ENCODE measurements around the gene TMEM203.
A peak's percentile ranks its signal among the peaks of the same experiment; 100 is the strongest.

TMEM203 gene

DNA sequence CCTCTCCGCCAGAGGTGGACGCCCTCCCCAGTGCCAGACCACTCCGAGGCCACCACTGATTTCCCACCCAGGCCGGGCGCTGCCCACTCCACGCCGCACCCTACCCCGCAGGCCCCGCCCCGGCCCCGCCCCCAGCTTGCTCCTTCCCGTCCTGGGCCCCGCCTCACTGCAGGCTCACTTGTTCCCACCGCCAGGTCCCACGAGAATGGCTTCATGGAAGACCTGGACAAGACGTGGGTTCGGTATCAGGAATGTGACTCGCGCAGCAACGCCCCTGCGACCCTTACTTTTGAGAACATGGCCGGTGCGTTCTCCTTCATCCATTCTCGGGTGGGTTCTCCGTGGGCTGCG is 42.1 kb downstream of the TMEM203 start:
- no peak for DNase-seq

DNA sequence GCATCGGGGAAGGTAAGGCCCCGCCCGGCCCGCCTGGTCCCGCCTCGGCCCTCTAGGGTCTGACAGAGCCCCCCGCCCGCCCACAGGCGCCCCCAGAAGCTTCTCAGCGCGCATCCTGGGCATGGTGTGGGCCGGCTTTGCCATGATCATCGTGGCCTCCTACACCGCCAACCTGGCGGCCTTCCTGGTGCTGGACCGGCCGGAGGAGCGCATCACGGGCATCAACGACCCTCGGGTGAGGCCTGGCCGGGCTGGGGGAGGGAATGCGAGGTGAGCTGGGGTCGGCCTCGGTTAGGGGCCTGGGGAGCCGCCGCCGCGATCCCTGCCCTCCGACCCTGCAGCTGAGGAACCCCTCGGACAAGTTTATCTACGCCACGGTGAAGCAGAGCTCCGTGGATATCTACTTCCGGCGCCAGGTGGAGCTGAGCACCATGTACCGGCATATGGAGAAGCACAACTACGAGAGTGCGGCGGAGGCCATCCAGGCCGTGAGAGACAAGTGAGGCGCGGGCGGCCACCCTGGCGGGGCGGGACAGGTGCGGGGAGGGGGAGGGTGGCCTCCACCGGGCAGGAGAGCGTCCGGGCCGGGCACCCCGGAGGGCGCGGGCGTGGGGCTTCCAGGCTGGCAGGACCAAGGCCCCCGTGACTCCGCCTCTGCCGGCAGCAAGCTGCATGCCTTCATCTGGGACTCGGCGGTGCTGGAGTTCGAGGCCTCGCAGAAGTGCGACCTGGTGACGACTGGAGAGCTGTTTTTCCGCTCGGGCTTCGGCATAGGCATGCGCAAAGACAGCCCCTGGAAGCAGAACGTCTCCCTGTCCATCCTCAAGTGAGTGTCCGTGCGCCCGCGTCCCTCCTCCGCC is 42.7 kb downstream of the TMEM203 start:
- no peak for DNase-seq

DNA sequence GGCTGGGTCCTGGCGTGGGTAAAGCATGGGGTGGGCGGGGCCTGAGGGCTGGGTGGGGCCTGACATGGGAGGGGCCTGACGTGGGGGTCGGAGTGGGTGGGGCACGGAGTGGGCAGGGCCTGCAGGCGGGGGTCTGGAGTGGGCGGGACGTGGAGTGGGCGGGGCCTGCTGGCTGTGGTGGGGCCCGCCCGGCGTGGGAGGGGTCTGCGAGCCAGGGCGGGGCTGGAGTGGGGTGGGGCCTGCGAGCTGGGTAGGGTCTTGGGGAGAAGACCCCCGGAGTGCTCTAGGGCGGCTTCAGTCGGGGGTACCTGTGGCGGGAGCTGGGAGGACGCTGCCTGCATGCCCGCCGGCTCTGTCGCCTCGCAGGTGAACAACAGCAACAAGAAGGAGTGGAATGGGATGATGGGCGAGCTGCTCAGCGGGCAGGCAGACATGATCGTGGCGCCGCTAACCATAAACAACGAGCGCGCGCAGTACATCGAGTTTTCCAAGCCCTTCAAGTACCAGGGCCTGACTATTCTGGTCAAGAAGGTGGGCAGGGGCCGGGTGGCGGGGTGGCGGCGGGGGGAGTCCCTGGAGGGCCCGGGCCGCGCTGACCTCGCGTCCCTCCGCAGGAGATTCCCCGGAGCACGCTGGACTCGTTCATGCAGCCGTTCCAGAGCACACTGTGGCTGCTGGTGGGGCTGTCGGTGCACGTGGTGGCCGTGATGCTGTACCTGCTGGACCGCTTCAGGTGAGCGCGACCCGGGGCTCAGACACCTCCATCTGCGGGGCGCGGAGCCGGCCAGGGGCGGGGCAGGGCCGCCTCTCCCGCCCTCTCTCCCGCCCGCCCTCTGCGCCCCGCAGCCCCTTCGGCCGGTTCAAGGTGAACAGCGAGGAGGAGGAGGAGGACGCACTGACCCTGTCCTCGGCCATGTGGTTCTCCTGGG is 43.6 kb downstream of the TMEM203 start:
- no peak for DNase-seq

DNA sequence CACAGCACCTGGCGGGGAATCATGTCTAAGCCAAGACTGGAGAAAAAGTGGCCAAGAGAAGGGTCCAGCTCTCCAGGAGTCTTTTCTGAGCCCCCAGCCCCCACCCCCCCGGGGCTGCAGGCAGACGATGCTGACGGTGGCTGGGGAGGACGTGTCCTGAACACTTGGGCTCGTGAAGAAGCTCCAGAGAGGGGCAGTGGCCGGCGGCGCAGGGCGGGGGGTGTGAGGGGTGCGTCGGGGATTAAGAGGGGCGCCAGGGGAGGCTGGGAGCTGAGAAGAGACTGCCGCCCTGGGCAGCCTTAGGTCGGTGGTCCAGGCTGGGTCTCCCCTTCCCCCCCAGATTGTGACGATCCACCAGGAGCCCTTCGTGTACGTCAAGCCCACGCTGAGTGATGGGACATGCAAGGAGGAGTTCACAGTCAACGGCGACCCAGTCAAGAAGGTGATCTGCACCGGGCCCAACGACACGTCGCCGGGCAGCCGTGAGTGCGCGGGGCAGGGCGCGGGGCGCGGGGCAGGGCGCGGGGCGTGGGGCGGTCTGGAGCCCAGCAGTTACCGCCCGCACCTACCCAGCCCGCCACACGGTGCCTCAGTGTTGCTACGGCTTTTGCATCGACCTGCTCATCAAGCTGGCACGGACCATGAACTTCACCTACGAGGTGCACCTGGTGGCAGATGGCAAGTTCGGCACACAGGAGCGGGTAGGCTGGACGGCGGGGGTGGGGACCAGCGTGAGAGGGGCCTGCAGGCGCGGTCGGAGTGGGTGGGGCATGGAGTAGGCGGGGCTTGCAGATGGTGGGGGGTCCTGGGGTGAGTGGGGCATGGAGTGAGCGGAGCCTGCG is 44.5 kb downstream of the TMEM203 start:
- peak; percentile 35 for DNase-seq

DNA sequence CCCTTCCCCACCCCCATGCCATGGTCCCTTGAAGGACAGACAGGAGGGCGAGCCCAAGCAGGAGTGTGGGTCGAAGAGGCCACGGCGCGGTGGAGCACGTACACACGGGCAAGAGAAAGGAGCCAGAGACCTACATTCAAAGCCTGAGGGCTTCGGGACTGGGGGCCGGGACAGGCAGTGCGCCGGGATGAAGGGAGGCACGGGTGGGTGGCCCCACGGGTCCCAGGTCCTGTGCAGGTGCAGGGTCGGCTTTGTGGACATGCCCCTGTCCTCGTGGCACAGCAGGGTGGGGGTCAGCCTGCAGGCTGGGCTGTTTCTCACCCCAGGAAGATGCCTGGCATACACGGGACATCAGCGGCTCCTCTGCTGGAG is 45.4 kb downstream of the TMEM203 start:
- no peak for DNase-seq

DNA sequence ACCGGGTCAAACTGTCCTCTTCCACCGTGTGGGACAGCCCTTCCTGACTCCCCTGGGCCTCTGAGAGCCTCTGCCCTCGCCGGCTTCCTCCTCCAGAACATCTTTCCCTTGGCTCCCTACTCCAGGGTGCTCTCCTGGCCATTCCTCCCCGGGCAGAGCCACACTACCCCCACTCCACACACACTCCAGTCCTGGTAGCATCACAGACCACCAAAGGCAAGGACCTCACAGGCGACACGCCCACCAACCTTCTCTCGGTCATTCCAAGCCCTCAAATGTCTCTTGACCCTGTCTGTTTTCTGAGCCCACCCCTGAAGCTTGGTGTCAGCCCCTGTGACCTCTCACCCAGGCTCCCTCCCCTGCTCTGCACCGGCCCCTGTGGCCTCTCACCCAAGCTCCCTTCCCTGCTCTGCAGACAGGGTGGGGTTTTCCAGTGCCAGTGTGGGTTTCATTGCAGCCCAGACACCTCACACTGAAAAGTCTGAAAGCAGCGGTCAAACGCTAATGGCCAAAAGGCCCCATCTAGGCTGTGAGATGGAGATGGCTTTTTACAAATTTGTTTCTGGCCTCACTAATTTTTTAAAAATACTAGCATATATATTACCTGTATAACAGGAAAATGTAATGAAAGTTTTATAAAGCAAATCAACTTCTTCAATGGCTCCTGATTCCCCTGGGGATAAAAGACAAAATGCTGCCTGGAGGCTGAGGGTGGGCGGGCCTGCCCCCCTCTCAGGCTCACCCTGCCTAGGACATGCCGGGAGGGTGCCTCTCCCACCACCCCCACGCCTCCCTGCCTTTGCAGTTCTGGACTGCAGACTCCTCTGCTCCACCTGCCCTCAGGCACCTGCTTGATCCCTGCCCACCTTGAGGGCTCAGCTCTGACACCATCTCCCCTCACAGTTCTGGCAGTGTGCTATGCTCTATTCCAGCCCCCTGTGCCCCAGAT is 46.1 kb downstream of the TMEM203 start:
- no peak for DNase-seq

DNA sequence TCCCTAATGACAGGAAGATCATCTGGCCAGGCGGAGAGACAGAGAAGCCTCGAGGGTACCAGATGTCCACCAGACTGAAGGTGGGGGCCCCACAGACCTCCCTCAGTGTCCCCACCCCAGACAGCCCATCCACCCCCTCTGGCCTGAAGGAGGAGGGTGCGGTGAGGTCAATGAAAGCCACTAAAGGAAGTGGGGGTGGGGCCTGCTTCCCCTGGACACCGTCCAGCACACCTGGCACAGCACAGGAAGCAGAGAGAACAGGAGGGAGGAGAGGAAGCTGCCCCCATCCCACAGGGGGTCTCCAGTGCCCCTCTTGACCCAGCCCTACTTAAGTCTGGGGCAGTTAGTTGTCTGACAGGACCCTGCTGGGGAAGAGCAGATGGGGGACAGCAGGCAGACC is 46.8 kb downstream of the TMEM203 start:
- no peak for DNase-seq

DNA sequence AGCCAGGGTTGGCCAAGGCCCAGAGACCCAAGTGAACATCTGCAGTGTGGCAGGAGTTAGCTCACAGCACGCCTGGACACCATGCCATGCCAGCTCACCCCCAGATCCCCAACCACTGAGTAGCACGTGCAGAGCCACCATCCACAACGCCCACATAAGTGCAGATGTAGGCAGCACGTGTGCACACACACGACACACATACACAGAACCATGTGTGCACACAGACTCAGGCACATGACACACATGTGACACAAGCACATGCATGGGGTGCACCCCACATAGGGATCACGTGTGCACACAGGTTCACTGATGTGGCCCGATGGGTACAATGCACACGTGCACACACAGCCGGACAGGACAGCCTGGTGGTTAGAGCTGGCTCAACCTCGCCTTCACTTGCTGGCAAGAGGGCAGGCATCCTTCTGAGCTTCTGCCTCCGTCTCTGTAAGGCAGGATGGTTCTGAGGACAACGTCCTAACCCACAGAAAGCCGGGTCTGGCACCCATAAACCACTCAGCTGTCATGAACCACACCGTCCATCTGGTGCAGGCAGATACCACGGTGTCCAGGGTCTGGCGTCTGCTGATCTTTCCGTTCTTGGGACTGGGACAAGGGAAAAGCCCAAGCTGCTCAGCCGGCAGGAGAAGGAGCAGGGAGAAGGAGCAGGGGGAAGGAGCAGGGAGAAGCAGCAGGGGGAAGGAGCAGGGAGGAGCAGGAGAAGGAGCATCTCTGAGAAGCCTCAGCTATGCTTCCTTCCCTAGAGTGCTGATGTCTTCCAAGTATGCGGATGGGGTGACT is 47.6 kb downstream of the TMEM203 start:
- no peak for DNase-seq

DNA sequence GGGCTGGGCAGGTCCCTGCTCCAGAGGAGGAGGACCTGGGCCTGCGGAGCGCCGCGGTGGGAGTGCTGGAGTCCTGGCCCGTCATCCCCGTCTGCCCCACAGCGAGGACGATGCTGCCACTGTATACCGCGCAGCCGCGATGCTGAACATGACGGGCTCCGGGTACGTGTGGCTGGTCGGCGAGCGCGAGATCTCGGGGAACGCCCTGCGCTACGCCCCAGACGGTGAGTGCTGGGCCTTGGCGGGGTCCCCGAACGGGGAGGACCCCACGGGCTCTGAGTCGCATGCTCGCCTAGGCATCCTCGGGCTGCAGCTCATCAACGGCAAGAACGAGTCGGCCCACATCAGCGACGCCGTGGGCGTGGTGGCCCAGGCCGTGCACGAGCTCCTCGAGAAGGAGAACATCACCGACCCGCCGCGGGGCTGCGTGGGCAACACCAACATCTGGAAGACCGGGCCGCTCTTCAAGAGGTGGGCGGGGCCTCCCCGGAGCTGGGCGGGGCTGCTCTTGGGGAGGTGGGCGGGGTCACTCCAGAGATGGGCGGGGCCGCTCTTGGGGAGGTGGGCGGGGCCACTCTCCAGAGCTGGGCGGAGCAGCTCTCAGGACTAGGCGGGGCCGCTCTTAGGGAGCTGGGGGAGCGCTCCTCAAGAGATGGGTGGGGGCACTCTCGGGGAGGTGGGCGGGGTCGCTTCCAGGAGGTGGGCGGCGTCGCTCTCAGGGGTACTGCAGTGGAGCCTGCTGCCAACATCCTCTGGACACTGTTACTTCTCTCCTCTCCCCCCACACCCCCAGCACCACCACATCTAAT is 48.7 kb downstream of the TMEM203 start:
- DNase-seq: no peak

All from NCI-H510A (cell line).